G401 (cell line): ENCODE measurements around the gene CAT. TPM values are rescaled to one million over a fixed set of nuclear protein-coding genes. Genes with fewer than 3 reads are reported as not detected.

Experiments
- DNase-seq: peaks from one replicate; pipeline ENCODE4 v3.0.0-alpha.2; 2015; ENCODE audit warnings: low spot score
- in situ Hi-C: cut with HindIII; loops from 2 replicates; pipeline ENCODE4 v1.10.0; 2016; ENCODE audit warnings: low sequenced_read_pairs, mixed read lengths
- total RNA-seq: library from RNA; depleted of rRNA; stranded (reverse); fragments of >200 nt; shearing (Covaris generic); gene quantifications from 2 replicates; pipeline ENCODE4 v1.2.3, GENCODE V29; 2014

The CAT gene
- total RNA-seq, 1 experiment from 2014 or later, result 80.4 TPM

- no peak for DNase-seq
- in situ Hi-C loops, result no loop called here
Observed at GRCh38 chr11:34451053-34451452, 12.3 kb downstream of the CAT start.

GRCh38 chr11:34454308-34455032 is 15.7 kb downstream of the CAT start:
- DNase-seq, result peak; percentile 7
- in situ Hi-C loops, result no loop called here

GRCh38 chr11:34457607-34458006 is 18.9 kb downstream of the CAT start:
- DNase-seq, result no peak
- in situ Hi-C loops, result no loop called here

GRCh38 chr11:34458525-34458924 is 19.8 kb downstream of the CAT start:
- no peak for DNase-seq
- in situ Hi-C loops, result no loop called here

- in situ Hi-C loops, result no loop called here
Observed at GRCh38 chr11:34459507-34460162, 20.9 kb downstream of the CAT start.

GRCh38 chr11:34460278-34460677 is 21.5 kb downstream of the CAT start:
- in situ Hi-C loops, result no loop called here

More at GRCh38 chr11:34459507-34460162, 20.9 kb downstream of the CAT start:
- no peak for DNase-seq

DNA sequence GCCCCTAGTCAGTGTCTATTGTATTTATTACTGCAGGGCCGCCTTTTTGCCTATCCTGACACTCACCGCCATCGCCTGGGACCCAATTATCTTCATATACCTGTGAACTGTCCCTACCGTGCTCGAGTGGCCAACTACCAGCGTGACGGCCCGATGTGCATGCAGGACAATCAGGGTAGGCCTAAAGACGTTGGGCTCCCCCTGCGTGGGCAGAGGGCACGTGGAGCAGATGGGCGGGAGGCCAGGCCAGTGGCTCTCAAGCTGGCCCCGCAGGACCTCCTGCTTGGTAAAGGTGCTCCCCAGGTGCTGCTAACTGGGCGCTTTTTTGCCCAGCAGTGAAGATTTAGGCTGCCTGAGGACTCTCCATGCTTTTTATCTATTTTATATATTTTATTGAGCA is 22.5 kb downstream of the CAT start:
- in situ Hi-C loops, result no loop called here
- DNase-seq, result no peak

More at GRCh38 chr11:34460278-34460677, 21.5 kb downstream of the CAT start:
- no peak for DNase-seq

DNA sequence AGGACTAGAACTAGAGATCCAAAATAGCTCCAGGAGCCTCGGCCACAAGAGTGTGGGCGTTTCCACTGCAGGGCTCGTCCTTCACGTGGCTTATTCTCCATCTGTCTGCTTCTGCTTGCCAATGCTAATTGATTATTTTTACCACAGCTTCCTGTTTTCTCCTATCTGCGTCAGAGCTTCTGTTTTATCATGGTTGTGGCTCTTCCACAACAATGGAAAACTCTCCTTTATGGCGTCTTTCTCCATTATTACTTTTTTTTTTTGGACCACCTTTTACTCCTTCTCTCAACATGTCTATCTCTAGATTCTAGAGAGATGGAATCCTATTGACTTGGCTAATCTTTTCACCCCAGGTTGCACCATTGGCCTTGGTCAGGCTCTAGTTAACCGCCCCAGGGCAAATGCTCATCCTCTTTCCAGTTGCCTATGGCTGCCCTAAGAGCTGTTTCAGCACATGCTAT is 25.9 kb downstream of the CAT start:
- no peak for DNase-seq
- in situ Hi-C loops, result no loop called here

DNA sequence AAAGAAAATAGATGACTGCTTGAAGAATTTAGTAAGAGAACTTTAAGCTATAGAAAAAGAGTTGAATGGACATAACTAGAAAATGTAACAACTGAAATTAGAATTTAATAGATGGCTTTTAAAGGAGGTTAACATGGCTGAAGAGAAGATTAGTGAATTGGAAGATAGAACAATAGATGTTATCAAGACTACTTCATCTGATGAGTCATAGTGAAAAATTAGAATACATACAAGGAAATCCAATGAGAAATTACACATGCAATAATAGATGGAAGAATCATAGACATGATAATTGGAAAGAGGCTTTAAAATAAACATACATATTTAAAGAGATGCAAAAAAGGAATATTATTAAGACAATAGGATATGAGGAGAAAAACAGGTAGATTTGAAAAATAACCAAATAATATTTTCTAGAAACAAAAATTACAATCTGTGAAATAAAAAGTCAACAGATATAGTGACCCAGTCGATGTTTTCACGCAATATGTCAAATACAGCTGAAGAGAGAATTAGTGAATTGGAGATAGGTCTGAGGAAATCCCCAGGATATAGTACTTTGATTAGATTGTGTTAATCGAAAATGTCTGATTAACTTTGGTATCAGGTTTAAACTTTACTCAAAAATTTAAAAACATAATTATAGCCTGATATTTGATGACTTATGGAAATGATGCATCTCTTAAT is 28.2 kb downstream of the CAT start:
- no peak for DNase-seq
- in situ Hi-C loops, result no loop called here

GRCh38 chr11:34468209-34468841 is 29.6 kb downstream of the CAT start:
- no peak for DNase-seq
- in situ Hi-C loops, result no loop called here

GRCh38 chr11:34473603-34474169 is 35.0 kb downstream of the CAT start:
- no peak for DNase-seq
- in situ Hi-C loops, result no loop called here

GRCh38 chr11:34475656-34476055 is 36.9 kb downstream of the CAT start:
- in situ Hi-C loops, result no loop called here
- DNase-seq, result no peak

DNA sequence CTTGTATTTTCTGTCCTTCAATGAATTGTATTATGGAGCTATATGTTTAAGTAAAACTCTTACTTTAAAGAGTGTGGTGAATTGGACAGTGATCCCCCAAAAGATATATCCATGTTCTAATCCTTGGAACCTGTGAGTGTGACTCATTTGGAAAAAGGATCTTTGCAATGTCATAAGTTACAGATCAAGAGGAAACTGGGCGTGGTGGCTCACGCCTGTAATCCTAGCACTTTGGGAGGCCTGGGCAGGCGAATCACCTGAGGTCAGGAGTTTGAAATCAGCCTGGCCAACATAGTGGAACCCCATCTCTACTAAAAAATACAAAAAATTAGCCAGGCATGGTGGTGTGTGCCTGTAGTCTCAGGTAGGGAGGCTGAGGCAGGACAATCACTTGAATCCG is 38.1 kb downstream of the CAT start:
- in situ Hi-C loops, result no loop called here
- DNase-seq, result no peak

DNA sequence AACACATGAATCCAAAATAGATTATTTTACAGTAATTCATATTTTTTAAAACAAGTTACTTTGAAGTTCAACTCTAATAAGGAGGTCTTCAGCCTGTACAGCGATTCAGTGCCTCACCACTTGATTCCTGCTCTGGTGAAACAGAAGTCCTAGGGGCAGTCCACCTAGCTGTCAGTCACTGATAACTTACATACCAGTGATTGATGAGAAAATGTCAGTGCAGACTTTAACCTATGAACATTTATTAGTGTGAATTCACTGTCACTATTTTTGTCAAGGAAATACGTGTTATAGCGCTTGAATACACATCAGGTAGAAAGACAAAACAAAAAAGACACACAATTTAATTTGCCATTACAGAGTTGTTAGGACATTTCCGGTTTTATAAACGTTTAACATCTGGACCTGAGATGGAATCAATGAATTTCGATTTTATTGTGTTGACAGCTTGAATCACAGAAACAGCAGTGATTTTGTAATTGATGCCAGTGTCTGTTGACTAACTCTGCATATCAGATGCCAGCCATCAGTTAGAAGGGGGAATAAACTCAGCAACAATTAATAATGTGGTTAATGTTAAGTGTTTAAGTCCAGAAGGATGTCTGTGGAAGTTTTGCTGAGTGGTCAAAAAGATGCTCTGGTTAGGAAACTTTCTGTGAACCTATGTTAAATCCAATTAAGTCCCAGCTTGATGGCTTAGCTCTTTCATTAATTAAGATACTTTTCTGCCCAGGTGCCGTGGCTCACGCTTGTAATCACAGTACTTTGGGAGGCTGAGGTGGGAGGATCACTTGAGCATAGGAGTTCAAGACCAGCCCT is 40.3 kb downstream of the CAT start:
- DNase-seq, result no peak
- in situ Hi-C loops, result no loop called here

DNA sequence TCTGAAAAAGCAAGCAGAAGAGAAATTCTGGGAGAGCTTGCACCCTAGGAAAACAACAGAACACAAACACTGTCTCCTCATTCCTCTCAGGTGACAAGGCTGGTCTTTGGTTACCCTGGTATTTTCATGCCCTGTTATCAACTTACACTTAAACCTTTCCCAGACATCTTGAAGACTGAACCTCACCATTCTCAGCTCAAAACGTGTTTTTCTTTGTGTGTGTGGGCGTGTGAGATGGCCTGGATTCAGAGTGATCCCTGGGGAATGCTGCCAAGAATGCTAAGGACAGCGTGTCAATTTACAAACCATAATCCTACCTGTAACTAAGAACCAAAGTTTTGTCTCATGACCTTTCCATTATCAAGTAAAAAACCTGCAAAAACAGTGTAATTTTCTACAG is 41.6 kb downstream of the CAT start:
- no peak for DNase-seq
- in situ Hi-C loops, result no loop called here

GRCh38 chr11:34481307-34481706 is 42.6 kb downstream of the CAT start:
- in situ Hi-C loops, result no loop called here

GRCh38 chr11:34483106-34483874 is 44.6 kb downstream of the CAT start:
- in situ Hi-C loops, result no loop called here
- no peak for DNase-seq

More at GRCh38 chr11:34481307-34481706, 42.6 kb downstream of the CAT start:
- DNase-seq, result no peak

GRCh38 chr11:34487430-34487829 is 48.7 kb downstream of the CAT start:
- in situ Hi-C loops, result no loop called here
- DNase-seq, result no peak
